Activated CD4-positive, alpha-beta T cell treated with anti-CD3 and anti-CD28 coated beads for 24 hours (primary cell): ENCODE data around the gene FXN.

Experiments used
- DNase-seq, 2 donors: peaks; one replicate each; pipeline ENCODE4 v3.0.0-alpha.2; 2020; ENCODE audit warnings: low read depth in 2 of 2

Gene FXN

GRCh38 chr9:69140123-69140735 lies 104.7 kb downstream of the FXN start:
- no peak for DNase-seq

- no peak for DNase-seq
Observed at GRCh38 chr9:69141851-69142250, 106.3 kb downstream of the FXN start.

GRCh38 chr9:69143291-69143690 lies 107.7 kb downstream of the FXN start:
- no peak for DNase-seq

GRCh38 chr9:69145144-69145715 lies 109.7 kb downstream of the FXN start:
- DNase-seq = no peak

GRCh38 chr9:69147041-69147834 lies 111.7 kb downstream of the FXN start:
- DNase-seq = no peak

GRCh38 chr9:69149321-69149807 lies 113.8 kb downstream of the FXN start:
- DNase-seq = no peak
